Measurements from ENCODE around the gene JAKMIP1.

GRCh38 chr4:6229671-6230501 is 29.5 kb upstream of the JAKMIP1 start:
- TF ChIP-seq CTCF (conservative IDR thresholded peaks at IDR 0.05; ENCODE audit: low read length) (no peak), EZH2phosphoT487 (IDR thresholded peaks at IDR 0.05; ENCODE audit: borderline replicate concordance, low read depth, low read length) (no peak)

All from OCI-LY7 (cell line).